ENCODE data around the gene SPDYA.

SPDYA gene

GRCh38 chr2:28894470-28895188 lies 84.0 kb downstream of the SPDYA start, which contains the start of gene WDR43 (continued):
- TF ChIP-seq ZFHX2 (tag by site-specific recombination; conservative IDR thresholded peaks at IDR 0.05) (0 out of 2 replicates have a peak, but pooled peaks have one; percentile 5), ZNF138 (tag by site-specific recombination; IDR thresholded peaks at IDR 0.05; ENCODE audit: borderline replicate concordance) (no peak), ZNF26 (tag by site-specific recombination; IDR thresholded peaks at IDR 0.05) (no peak), ZSCAN18 (tag by site-specific recombination; IDR thresholded peaks at IDR 0.05) (no peak), ZNF280D (tag by site-specific recombination; IDR thresholded peaks at IDR 0.05) (no peak), ZXDB (tag by site-specific recombination; IDR thresholded peaks at IDR 0.05) (peak; percentile 78; the same call in 1 of the 2 replicates), GLIS1 (tag by site-specific recombination; IDR thresholded peaks at IDR 0.05) (peak; percentile 91), OSR2 (tag by site-specific recombination; IDR thresholded peaks at IDR 0.05) (peak; percentile 84), REST (tag by site-specific recombination; IDR thresholded peaks at IDR 0.05) (no peak), KLF17 (tag by site-specific recombination; IDR thresholded peaks at IDR 0.05) (peak; percentile 70; the same call in 1 of the 2 replicates), ZNF639 (tag by site-specific recombination; IDR thresholded peaks at IDR 0.05) (no peak), WT1 (tag by site-specific recombination; IDR thresholded peaks at IDR 0.05) (peak; percentile 77), MYNN (tag by site-specific recombination; IDR thresholded peaks at IDR 0.05; ENCODE audit: borderline replicate concordance) (no peak), HIC1 (tag by site-specific recombination; IDR thresholded peaks at IDR 0.05) (no peak)

All from HEK293 (cell line).